KMS-11 (cell line): ENCODE data around the gene RPRD1A.

Experiments
- H2AFZ ChIP-seq: fragments of 200-600 bp; sonication (generic); 2 replicates; pipeline ENCODE4 v1.6.1; 2016; ENCODE audit warnings: antibody characterized with exemption, mixed run types, low read depth
- H3K27ac ChIP-seq: fragments of 200-600 bp; sonication (generic); 2 replicates; pipeline ENCODE4 v1.6.1; 2016; ENCODE audit warnings: mild to moderate bottlenecking, mixed run types
- H3K27me3 ChIP-seq: fragments of 200-600 bp; sonication (generic); 2 replicates; pipeline ENCODE4 v1.6.1; 2017; ENCODE audit warnings: mild to moderate bottlenecking, low read depth, mixed run types, moderate library complexity; ENCODE audit not compliant: insufficient read depth
- H3K36me3 ChIP-seq: fragments of 200-600 bp; sonication (generic); 2 replicates; pipeline ENCODE4 v1.6.1; 2017; ENCODE audit warnings: mild to moderate bottlenecking, mixed run types; ENCODE audit not compliant: insufficient read depth
- H3K4me1 ChIP-seq: fragments of 200-600 bp; sonication (generic); 2 replicates; pipeline ENCODE4 v1.6.1; 2016; ENCODE audit warnings: mild to moderate bottlenecking, low read depth, mixed run types; ENCODE audit not compliant: poor library complexity, severe bottlenecking
- H3K4me2 ChIP-seq: fragments of 200-600 bp; sonication (generic); 2 replicates; pipeline ENCODE4 v1.7.0; 2016; ENCODE audit warnings: mild to moderate bottlenecking, mixed run types
- H3K4me3 ChIP-seq: fragments of 200-600 bp; sonication (generic); IDR thresholded peaks from 2 replicates; pipeline ENCODE4 v1.6.1; 2017; ENCODE audit warnings: low read depth, low read length, mixed read lengths; ENCODE audit not compliant: insufficient read depth
- H3K79me2 ChIP-seq: fragments of 200-600 bp; sonication (generic); 2 replicates; pipeline ENCODE4 v1.6.1; 2016; ENCODE audit warnings: low read depth, mixed run types; ENCODE audit not compliant: insufficient read depth
- H3K9ac ChIP-seq: fragments of 200-600 bp; sonication (generic); 2 replicates; pipeline ENCODE4 v1.6.1; 2016; ENCODE audit warnings: mild to moderate bottlenecking, mixed run types
- H4K20me1 ChIP-seq: fragments of 200-600 bp; sonication (generic); 2 replicates; pipeline ENCODE4 v1.6.1; 2016; ENCODE audit warnings: mild to moderate bottlenecking, mixed run types; ENCODE audit not compliant: insufficient read depth
- TF ChIP-seq, protein P1 (sequence below): fragments of 200-600 bp; sonication (generic); conservative IDR thresholded peaks from 2 replicates; pipeline ENCODE4 v1.6.1; 2017; ENCODE audit warnings: low read depth, mild to moderate bottlenecking, antibody characterized with exemption, low read length, moderate library complexity, mixed read lengths

Gene RPRD1A

DNA sequence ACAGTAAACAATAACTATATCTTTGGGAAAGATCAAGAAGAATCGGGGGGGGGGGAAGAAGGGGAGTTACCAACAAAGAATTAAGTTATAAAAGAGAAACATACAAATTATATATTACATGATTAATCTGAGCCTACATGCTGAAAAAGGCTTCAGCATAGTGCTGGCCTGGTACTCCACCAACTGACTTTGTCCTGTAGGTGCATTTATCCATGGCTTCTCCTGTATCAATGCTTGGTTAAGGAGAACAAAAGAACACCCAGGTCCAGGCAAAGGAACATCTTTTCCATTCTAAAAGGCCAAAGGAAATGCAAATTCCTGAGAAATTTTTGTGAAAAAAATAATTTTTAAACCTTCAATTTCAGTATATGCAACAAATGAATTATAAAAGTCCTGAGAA lies 24.2 kb downstream of the RPRD1A start:
- TF ChIP-seq, protein P1, sequence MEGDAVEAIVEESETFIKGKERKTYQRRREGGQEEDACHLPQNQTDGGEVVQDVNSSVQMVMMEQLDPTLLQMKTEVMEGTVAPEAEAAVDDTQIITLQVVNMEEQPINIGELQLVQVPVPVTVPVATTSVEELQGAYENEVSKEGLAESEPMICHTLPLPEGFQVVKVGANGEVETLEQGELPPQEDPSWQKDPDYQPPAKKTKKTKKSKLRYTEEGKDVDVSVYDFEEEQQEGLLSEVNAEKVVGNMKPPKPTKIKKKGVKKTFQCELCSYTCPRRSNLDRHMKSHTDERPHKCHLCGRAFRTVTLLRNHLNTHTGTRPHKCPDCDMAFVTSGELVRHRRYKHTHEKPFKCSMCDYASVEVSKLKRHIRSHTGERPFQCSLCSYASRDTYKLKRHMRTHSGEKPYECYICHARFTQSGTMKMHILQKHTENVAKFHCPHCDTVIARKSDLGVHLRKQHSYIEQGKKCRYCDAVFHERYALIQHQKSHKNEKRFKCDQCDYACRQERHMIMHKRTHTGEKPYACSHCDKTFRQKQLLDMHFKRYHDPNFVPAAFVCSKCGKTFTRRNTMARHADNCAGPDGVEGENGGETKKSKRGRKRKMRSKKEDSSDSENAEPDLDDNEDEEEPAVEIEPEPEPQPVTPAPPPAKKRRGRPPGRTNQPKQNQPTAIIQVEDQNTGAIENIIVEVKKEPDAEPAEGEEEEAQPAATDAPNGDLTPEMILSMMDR, result no peak
- Histone ChIP-seq H3K4me1 (peaks cover 13% of the 10 kb centered on the region), H3K9ac (no peak overlapping the region), H4K20me1 (peaks cover 11% of the 10 kb centered on the region), H3K4me3 (no peak overlapping the region), H3K4me2 (no peak overlapping the region), H3K79me2 (peaks cover 85% of the 10 kb centered on the region), H3K36me3 (no peaks in the 10 kb centered on the region), H3K27me3 (no peaks in the 10 kb centered on the region), H2AFZ (no peak overlapping the region), H3K27ac (no peak overlapping the region)

DNA sequence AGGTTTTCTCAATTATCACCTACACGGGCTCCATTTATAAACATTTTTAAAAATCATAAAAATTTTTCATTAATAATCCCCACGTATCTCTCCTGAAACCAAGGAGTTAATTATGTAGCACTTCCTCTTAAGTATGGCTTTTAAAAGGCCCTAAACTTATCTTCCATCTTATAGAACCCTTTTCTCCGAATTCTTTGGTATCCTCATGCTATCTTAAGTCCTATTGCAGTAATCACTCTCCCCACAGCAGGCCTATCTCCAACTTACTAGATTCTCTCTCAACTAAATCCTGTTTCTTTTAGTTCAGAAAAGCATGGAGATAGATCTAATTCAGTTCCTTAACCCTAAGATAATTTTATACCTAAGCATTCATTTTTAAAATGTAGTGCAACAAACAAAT lies 26.2 kb downstream of the RPRD1A start:
- Histone ChIP-seq H3K4me3 (no peak overlapping the region), H3K4me1 (peaks cover 13% of the 10 kb centered on the region), H3K27ac (no peak overlapping the region), H3K27me3 (no peaks in the 10 kb centered on the region), H3K79me2 (peaks cover 75% of the 10 kb centered on the region), H4K20me1 (no peaks in the 10 kb centered on the region; the same call in 1 of the 2 replicates), H3K4me2 (no peak overlapping the region), H2AFZ (no peak overlapping the region), H3K36me3 (no peaks in the 10 kb centered on the region), H3K9ac (no peak overlapping the region)
- TF ChIP-seq, protein P1, result no peak

DNA sequence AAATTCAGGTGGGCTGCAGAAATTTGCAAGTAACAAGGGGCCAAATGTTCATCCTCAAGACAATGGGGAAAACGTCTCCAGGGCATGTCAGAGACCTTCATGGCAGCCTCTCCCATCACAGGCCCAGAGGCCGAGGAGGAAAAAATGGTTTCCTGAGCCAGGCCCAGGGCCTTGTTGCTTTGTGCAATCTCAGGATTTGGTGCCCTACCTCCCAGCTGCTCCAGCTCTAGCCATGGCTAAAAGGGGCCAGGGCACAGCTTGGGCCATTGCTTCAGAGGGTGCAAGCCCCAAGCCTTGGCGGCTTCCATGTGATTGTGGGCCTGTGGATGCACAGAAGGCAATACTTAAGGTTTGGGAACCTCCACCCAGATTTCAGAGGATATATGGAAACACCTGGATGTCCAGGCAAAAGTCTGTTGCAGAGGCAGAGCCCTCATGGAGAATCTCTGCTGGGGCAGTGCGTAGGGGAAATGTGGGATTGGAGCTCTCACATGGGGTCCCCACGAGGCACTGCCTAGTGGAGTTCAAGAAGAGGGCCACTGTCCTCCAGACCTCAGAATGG lies 29.2 kb downstream of the RPRD1A start:
- no peak overlapping the region for H3K4me3 ChIP-seq
- no peaks in the 10 kb centered on the region for H3K27me3 ChIP-seq
- H3K36me3 ChIP-seq, result no peaks in the 10 kb centered on the region
- no peaks in the 10 kb centered on the region; the same call in 1 of the 2 replicates for H4K20me1 ChIP-seq
- no peak overlapping the region for H3K27ac ChIP-seq
- peaks cover 4% of the 10 kb centered on the region for H3K4me1 ChIP-seq
- TF ChIP-seq, protein P1, result no peak
- H3K4me2 ChIP-seq, result no peak overlapping the region
- peaks cover 54% of the 10 kb centered on the region for H3K79me2 ChIP-seq
- H2AFZ ChIP-seq, result no peak overlapping the region
- no peak overlapping the region for H3K9ac ChIP-seq

DNA sequence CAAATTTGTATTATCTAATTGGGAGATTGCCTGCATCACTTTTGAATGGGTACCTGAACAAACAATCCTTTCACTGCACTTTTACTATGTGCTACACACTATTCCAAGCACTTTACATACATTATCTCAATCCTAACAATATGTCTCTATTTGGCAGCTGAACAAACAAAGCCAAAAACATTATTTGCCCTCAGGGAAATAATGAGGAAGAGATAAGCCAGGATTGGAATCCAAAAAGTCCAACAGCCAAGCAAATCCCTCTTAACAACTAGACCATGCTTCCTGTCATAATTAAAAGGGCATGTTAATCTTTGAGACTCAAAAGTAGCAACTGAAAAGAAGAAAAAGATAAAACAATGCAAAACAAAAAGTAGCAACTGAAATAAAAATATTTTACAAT lies 32.1 kb downstream of the RPRD1A start:
- H3K9ac ChIP-seq, result no peak overlapping the region
- H3K27ac ChIP-seq, result no peak overlapping the region
- no peak overlapping the region for H3K4me3 ChIP-seq
- no peak overlapping the region for H2AFZ ChIP-seq
- H4K20me1 ChIP-seq, result no peaks in the 10 kb centered on the region
- TF ChIP-seq, protein P1, result no peak
- H3K27me3 ChIP-seq, result no peaks in the 10 kb centered on the region
- 0 out of 2 replicates have a peak, but pooled peaks cover 3% of the 10 kb centered on the region for H3K36me3 ChIP-seq
- no peaks in the 10 kb centered on the region for H3K4me1 ChIP-seq
- H3K79me2 ChIP-seq, result peaks cover 29% of the 10 kb centered on the region; the same call in 1 of the 2 replicates
- H3K4me2 ChIP-seq, result no peak overlapping the region
